ENCODE measurements around the gene SUSD4.

DNA sequence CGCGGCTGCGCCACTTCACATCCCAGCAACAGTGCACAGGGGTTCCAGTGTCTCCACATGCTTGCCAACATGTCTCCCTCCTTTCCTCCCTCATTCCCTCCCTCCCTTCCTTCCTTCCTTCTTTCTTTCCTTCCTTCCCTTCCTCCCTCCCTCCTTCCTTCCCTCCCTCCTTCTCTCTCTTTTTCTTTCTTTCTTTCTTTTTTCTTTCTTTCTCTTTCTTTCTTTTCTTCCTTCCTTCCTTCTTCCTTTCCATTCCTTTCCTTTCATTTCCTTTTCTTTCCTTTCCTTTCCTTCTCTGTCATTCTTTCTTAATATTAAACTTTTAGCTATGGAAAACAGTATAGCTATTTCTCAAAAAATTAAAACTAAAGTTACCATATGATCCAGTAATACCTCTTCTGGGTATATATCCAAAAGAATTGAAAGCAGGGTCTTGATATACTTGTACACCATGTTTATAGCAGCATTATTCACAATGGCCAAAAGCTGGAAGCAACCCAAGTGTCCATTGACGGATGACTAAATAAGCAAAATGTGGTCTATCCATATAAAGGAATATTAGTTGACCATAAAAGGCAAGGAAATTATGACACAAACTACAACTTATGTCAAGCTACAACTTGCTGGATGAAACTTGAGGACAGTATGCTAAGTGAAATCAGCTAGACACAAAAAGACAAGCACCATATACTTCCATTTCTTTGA, 165.9 kb downstream of the SUSD4 start:
- no peak for TF ChIP-seq CTCF (IDR thresholded peaks at IDR 0.05)
- no peak for TF ChIP-seq POLR2AphosphoS5 (IDR thresholded peaks at IDR 0.05; ENCODE audit: insufficient read depth in 1 of 2, low read depth in 1 of 2)
- TF ChIP-seq POLR2A (IDR thresholded peaks at IDR 0.05), result no peak
